BLaER1 (cell line): Measurements from ENCODE around the gene GLO1.

Experiments
- H3K27ac ChIP-seq: shearing (Covaris generic); formaldehyde crosslinking; 2 replicates; pipeline ENCODE4 v1.8.1; 2022
- H3K27me3 ChIP-seq: shearing (Covaris generic); formaldehyde crosslinking; 2 replicates; pipeline ENCODE4 v1.8.1; 2022
- H3K36me3 ChIP-seq: shearing (Covaris generic); formaldehyde crosslinking; 2 replicates; pipeline ENCODE4 v1.8.1; 2022
- H3K4me1 ChIP-seq: shearing (Covaris generic); formaldehyde crosslinking; 2 replicates; pipeline ENCODE4 v1.8.1; 2022
- H3K4me2 ChIP-seq: shearing (Covaris generic); formaldehyde crosslinking; 2 replicates; pipeline ENCODE4 v1.8.1; 2022
- H3K4me3 ChIP-seq: shearing (Covaris generic); formaldehyde crosslinking; 2 replicates; pipeline ENCODE4 v1.8.1; 2022
- H3K9ac ChIP-seq: shearing (Covaris generic); formaldehyde crosslinking; 2 replicates; pipeline ENCODE4 v1.8.1; 2022
- H3K9me3 ChIP-seq: shearing (Covaris generic); formaldehyde crosslinking; 2 replicates; pipeline ENCODE4 v1.8.1; 2022
- H4K20me1 ChIP-seq: shearing (Covaris generic); formaldehyde crosslinking; 2 replicates; pipeline ENCODE4 v1.8.1; 2022
- Cebpa-rat ChIP-seq: shearing (Covaris generic); IDR thresholded peaks from 2 replicates; pipeline ENCODE4 v1.8.1; 2022

GLO1 gene

GRCh38 chr6:38646166-38646878, 56.6 kb downstream of the GLO1 start:
- no peaks in the 10 kb centered on the region for H4K20me1 ChIP-seq
- no peak overlapping the region for H3K27ac ChIP-seq
- TF ChIP-seq Cebpa-rat = no peak
- no peak overlapping the region for H3K4me3 ChIP-seq
- H3K9ac ChIP-seq = no peak overlapping the region
- no peaks in the 10 kb centered on the region for H3K4me1 ChIP-seq
- H3K9me3 ChIP-seq = no peaks in the 10 kb centered on the region
- H3K36me3 ChIP-seq = no peaks in the 10 kb centered on the region
- H3K27me3 ChIP-seq = no peaks in the 10 kb centered on the region
- no peak overlapping the region for H3K4me2 ChIP-seq

DNA sequence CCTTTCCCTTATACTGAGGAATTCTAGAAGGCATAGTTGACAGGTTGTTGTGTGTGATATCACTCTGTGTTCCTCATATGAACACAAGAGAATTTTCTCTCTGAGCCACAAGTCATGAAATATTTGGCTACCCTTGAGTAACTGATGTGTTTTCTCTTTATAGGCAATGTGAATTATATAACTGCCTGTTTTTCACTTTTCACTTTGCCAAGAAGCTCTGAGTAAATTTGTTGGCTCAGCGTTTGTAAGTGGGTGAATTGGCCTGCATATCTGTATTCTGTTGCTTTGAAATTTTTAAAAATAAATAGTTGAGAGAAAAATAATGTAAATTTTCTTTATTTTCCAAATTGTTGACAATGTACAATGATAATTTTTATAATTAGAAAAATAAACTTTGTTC, 58.0 kb downstream of the GLO1 start:
- no peak overlapping the region for H3K4me3 ChIP-seq
- no peaks in the 10 kb centered on the region for H3K27me3 ChIP-seq
- H3K36me3 ChIP-seq = no peaks in the 10 kb centered on the region
- no peak overlapping the region for H3K9ac ChIP-seq
- H3K9me3 ChIP-seq = no peaks in the 10 kb centered on the region
- no peak overlapping the region for H3K27ac ChIP-seq
- no peak overlapping the region for H3K4me2 ChIP-seq
- no peaks in the 10 kb centered on the region for H4K20me1 ChIP-seq
- H3K4me1 ChIP-seq = peaks cover 10% of the 10 kb centered on the region
- TF ChIP-seq Cebpa-rat = no peak

GRCh38 chr6:38640216-38640909, 62.6 kb downstream of the GLO1 start:
- Histone ChIP-seq H3K4me1 (peaks cover 20% of the 10 kb centered on the region), H3K9me3 (no peaks in the 10 kb centered on the region), H3K27ac (peak overlapping the region; percentile 84), H3K27me3 (no peaks in the 10 kb centered on the region), H4K20me1 (0 out of 2 replicates have a peak, but pooled peaks cover 3% of the 10 kb centered on the region), H3K9ac (peak overlapping the region; percentile 84), H3K4me3 (peak overlapping the region; percentile 82), H3K36me3 (no peaks in the 10 kb centered on the region), H3K4me2 (peak overlapping the region; percentile 88)
- no peak for TF ChIP-seq Cebpa-rat

DNA sequence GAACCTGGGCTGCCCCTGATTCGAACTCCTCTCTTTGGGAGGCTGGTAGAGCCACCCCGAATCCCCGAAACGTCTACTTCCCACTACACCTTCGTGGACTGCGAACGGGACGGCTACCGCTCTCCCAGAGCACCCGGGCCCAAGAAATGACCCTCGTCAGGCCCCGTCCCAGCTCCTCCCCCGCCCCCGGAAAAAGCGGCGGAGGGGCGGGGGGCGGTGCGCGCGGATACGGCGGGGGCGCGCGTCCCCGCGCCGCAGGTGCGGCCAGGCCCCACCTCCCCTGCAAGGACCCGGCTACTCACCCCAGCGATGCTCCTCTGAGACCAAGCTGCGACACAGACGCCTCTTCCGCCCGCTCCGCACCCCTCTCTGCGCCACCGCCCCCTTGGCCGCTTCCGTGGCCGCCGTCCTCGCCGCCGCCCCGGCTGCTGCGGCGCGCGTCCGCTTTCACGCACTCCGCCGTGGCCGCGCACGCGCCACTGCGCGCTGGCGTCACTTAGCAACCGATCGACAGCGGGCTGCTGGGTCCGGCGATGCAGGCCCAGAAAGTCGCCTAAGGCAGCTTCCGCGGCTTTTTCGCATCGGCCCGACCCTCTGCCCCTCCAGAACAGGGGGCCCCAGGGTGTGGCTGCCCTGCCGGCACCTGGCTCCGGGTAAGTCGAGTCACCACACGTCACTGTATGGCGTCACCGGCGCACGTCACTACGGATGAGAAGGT, 63.3 kb downstream of the GLO1 start, which contains the start of gene BTBD9:
TSS of gene BTBD9 (minus strand) at position 432 of the 718 bp plus-strand sequence.
- Histone ChIP-seq H3K9me3 (no peaks in the 10 kb centered on the region), H3K27ac (peak within 1 kb of the TSS; percentile 84), H4K20me1 (0 out of 2 replicates have a peak, but pooled peaks cover 8% of the 10 kb centered on the region), H3K9ac (peak within 1 kb of the TSS; percentile 84), H3K4me2 (peak within 1 kb of the TSS; percentile 88), H3K27me3 (no peaks in the 10 kb centered on the region), H3K4me3 (peak within 1 kb of the TSS; percentile 82), H3K4me1 (peaks cover 20% of the 10 kb centered on the region), H3K36me3 (no peaks in the 10 kb centered on the region)
- no peak for TF ChIP-seq Cebpa-rat

GRCh38 chr6:38638941-38639497, 63.9 kb downstream of the GLO1 start:
- H3K4me1 ChIP-seq = peaks cover 20% of the 10 kb centered on the region
- H3K4me3 ChIP-seq = peak overlapping the region; percentile 82
- no peaks in the 10 kb centered on the region for H3K9me3 ChIP-seq
- H4K20me1 ChIP-seq = 0 out of 2 replicates have a peak, but pooled peaks cover 8% of the 10 kb centered on the region
- H3K27me3 ChIP-seq = no peaks in the 10 kb centered on the region
- peak overlapping the region; percentile 84 for H3K27ac ChIP-seq
- TF ChIP-seq Cebpa-rat = no peak
- peak overlapping the region; percentile 88 for H3K4me2 ChIP-seq
- no peaks in the 10 kb centered on the region for H3K36me3 ChIP-seq
- peak overlapping the region; percentile 84 for H3K9ac ChIP-seq

DNA sequence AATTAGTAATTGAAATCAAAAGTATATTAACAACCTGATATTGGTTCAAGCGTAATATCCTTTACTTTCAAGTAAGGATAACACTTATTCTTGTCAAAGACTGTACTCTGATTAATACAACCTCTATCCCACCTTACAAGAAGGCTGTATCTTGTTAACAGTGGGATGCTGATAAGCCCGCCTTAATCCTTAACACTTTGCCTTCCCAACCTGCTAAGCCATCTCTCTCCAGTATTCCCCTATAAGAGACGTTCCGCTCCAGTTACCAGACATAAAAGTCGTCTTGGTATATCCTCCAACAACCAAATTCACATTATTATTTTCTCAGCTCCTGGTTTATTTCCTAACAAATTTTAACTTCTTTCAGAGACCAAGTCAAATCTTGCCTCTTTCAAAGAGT, 65.2 kb downstream of the GLO1 start:
- Histone ChIP-seq H3K36me3 (no peaks in the 10 kb centered on the region), H3K27me3 (no peaks in the 10 kb centered on the region), H3K4me2 (no peak overlapping the region), H3K27ac (no peak overlapping the region), H3K9ac (no peak overlapping the region), H3K9me3 (no peaks in the 10 kb centered on the region), H3K4me1 (peaks cover 20% of the 10 kb centered on the region), H3K4me3 (no peak overlapping the region), H4K20me1 (peaks cover 8% of the 10 kb centered on the region; the same call in 1 of the 2 replicates)
- TF ChIP-seq Cebpa-rat = no peak

DNA sequence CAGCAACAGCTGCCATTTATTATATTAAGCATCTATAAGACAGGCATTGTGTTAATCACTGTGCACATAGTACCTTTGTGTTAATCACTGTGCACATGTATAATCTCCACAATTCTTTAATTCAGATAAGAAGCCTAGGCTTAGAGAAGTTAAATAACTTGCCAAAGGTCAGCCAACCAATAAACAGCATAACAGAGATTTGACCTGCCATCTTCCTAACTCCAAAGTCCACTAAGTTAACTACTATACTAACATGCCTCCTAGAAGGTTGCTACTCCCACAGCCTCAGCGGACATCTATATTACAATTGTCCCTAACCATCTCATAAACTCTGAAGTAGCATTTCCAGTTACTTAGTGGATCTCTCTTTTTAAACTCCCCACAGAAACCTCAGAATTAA, 66.9 kb downstream of the GLO1 start:
- no peak overlapping the region for H3K27ac ChIP-seq
- H3K4me1 ChIP-seq = peaks cover 19% of the 10 kb centered on the region
- no peaks in the 10 kb centered on the region for H3K27me3 ChIP-seq
- no peaks in the 10 kb centered on the region for H3K36me3 ChIP-seq
- no peak overlapping the region for H3K4me3 ChIP-seq
- no peak overlapping the region for H3K9ac ChIP-seq
- peaks cover 8% of the 10 kb centered on the region; the same call in 1 of the 2 replicates for H4K20me1 ChIP-seq
- H3K4me2 ChIP-seq = no peak overlapping the region
- no peaks in the 10 kb centered on the region for H3K9me3 ChIP-seq
- no peak for TF ChIP-seq Cebpa-rat

- no peaks in the 10 kb centered on the region for H3K27me3 ChIP-seq
- H4K20me1 ChIP-seq = peaks cover 8% of the 10 kb centered on the region; the same call in 1 of the 2 replicates
Observed at GRCh38 chr6:38634518-38634917, 68.4 kb downstream of the GLO1 start.

DNA sequence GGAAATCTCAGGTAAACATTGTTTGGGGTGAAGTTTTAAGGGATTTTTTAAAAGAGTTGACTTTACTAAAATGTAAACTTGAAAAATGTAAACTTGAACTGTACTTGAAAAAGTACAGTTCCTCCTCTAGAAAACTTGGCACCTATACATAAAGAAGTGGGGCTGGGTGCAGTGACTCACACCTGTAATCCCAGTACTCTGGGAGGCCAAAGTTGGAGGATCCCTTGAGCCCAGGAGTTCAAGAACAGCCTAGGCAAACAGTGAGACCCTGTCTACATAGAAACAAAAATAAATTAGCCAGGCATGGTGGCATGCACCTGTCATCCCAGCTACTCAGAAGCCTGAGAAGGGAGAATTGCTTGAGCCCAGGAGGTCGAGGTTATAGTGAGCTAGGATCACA, 70.5 kb downstream of the GLO1 start:
- Histone ChIP-seq H3K4me3 (no peak overlapping the region), H3K4me1 (no peaks in the 10 kb centered on the region), H3K4me2 (no peak overlapping the region), H3K27ac (no peak overlapping the region), H3K9ac (no peak overlapping the region), H3K27me3 (no peaks in the 10 kb centered on the region), H3K36me3 (no peaks in the 10 kb centered on the region), H4K20me1 (peaks cover 8% of the 10 kb centered on the region; the same call in 1 of the 2 replicates), H3K9me3 (no peaks in the 10 kb centered on the region)
- TF ChIP-seq Cebpa-rat = no peak

More at GRCh38 chr6:38634518-38634917, 68.4 kb downstream of the GLO1 start:
- no peak for TF ChIP-seq Cebpa-rat
- Histone ChIP-seq H3K9ac (no peak overlapping the region), H3K36me3 (no peaks in the 10 kb centered on the region), H3K4me2 (no peak overlapping the region), H3K4me1 (peaks cover 10% of the 10 kb centered on the region), H3K9me3 (no peaks in the 10 kb centered on the region), H3K4me3 (no peak overlapping the region), H3K27ac (no peak overlapping the region)
